Uterus (tissue), 4 donors: Measurements from ENCODE around the gene MYO9A. TPM values are rescaled to one million over a fixed set of nuclear protein-coding genes. Genes with fewer than 3 reads are reported as not detected.

ENCODE experiments used
- DNase-seq, 2 donors: peaks; one replicate each; pipeline ENCODE4 v3.0.0-alpha.2; 2019 to 2020
- H3K27ac ChIP-seq, 2 donors: fragments of 200-600 bp; sonication (generic); 1 replicate in 1 of 2; 2 replicates in 1 of 2; pipeline ENCODE4 v1.5.1; 2016 to 2018
- H3K27me3 ChIP-seq, 2 donors: fragments of 200-600 bp; sonication (generic); one replicate each; pipeline ENCODE4 v1.5.1; 2018 to 2019; ENCODE audit warnings: control low read depth in 1 of 2
- H3K36me3 ChIP-seq, 2 donors: fragments of 200-600 bp; sonication (generic); one replicate each; pipeline ENCODE4 v1.5.1; 2019; ENCODE audit warnings: control low read depth in 1 of 2
- H3K4me1 ChIP-seq, 2 donors: fragments of 200-600 bp; sonication (generic); one replicate each; pipeline ENCODE4 v1.5.1; 2018 to 2019; ENCODE audit warnings: control low read depth in 1 of 2
- H3K4me3 ChIP-seq, 2 donors: fragments of 200-600 bp; sonication (generic); 1 replicate in 1 of 2; 2 replicates in 1 of 2; pipeline ENCODE4 v1.5.1; 2018 to 2019; ENCODE audit warnings: mild to moderate bottlenecking in 1 of 2
- H3K9me3 ChIP-seq, 2 donors: fragments of 200-600 bp; sonication (generic); one replicate each; pipeline ENCODE4 v1.5.1; 2019; ENCODE audit warnings: control low read depth in 1 of 2
- CTCF ChIP-seq, 4 experiments: fragments of 200-600 bp in 2 of 4; fragments of 450-650 bp in 2 of 4; sonication (generic) in 2 of 4; IDR thresholded peaks; one replicate each; pipeline ENCODE4 v1.5.1; 2016 to 2019; ENCODE audit warnings: antibody characterized with exemption in 4 of 4, mild to moderate bottlenecking in 2 of 4, moderate library complexity in 1 of 4
- POLR2A ChIP-seq, 2 donors: fragments of 450-650 bp; IDR thresholded peaks; one replicate each; pipeline ENCODE4 v1.6.1; 2016; ENCODE audit warnings: antibody characterized with exemption in 2 of 2, mild to moderate bottlenecking in 1 of 2, moderate library complexity in 1 of 2
- intact Hi-C: fragments of 100-400 bp; cut with DNase I; formaldehyde crosslinking; loops from one replicate; pipeline ENCODE4 v1.15.1; 2023; ENCODE audit warnings: low total_unique reads
- total RNA-seq, 4 donors: library from RNA; depleted of rRNA in 3 of 4; stranded (reverse); fragments of >200 nt in 3 of 4; gene quantifications; one replicate each; pipeline versions ENCODE4 v1.1.0 to v1.2.4, GENCODE V29; 2014 to 2023
- donor health status: DM: yes; HTN: yes; CAD: no.

Gene MYO9A
- total RNA-seq, 4 donors from 2014 or later = 45.6 to 141 (median 90.0) TPM

- H3K9me3 ChIP-seq = no peaks in the 10 kb centered on the region
- H3K4me1 ChIP-seq = peaks cover 0 to 5% of the 10 kb centered on the region in 2 donors
- H3K4me3 ChIP-seq = no peak overlapping the region
- TF ChIP-seq CTCF (IDR thresholded peaks at IDR 0.05) = no peak
- TF ChIP-seq POLR2A (IDR thresholded peaks at IDR 0.05) = no peak
- intact Hi-C loops = no loop called here
- H3K27ac ChIP-seq = no peak overlapping the region
- no peak for DNase-seq
- no peaks in the 10 kb centered on the region for H3K36me3 ChIP-seq
- no peaks in the 10 kb centered on the region for H3K27me3 ChIP-seq
Measured at GRCh38 chr15:71973366-71973765, 144.6 kb downstream of the MYO9A start.

- H3K27ac ChIP-seq = no peak overlapping the region
- no peak overlapping the region for H3K4me3 ChIP-seq
- TF ChIP-seq POLR2A (IDR thresholded peaks at IDR 0.05) (no peak), CTCF (IDR thresholded peaks at IDR 0.05) (no peak)
- H3K9me3 ChIP-seq = no peaks in the 10 kb centered on the region
- no peak for DNase-seq
- H3K36me3 ChIP-seq = peaks cover 0 to 2% of the 10 kb centered on the region in 2 donors
- H3K27me3 ChIP-seq = no peaks in the 10 kb centered on the region
- H3K4me1 ChIP-seq = peaks cover 0 to 5% of the 10 kb centered on the region in 2 donors
- intact Hi-C loops = no loop called here
Measured at GRCh38 chr15:71971905-71972304, 146.0 kb downstream of the MYO9A start.

- no peak overlapping the region for H3K27ac ChIP-seq
Measured at GRCh38 chr15:71970435-71970834, 147.5 kb downstream of the MYO9A start.

GRCh38 chr15:71962537-71962936 lies 155.4 kb downstream of the MYO9A start:
- Histone ChIP-seq H3K36me3 (peaks cover 0 to 2% of the 10 kb centered on the region in 2 donors), H3K9me3 (no peaks in the 10 kb centered on the region), H3K4me3 (no peak overlapping the region), H3K4me1 (no peaks in the 10 kb centered on the region), H3K27me3 (no peaks in the 10 kb centered on the region), H3K27ac (no peak overlapping the region)
- no peak for TF ChIP-seq CTCF (IDR thresholded peaks at IDR 0.05)
- no peak for TF ChIP-seq POLR2A (IDR thresholded peaks at IDR 0.05)
- DNase-seq = no peak
- intact Hi-C loops = no loop called here

More at GRCh38 chr15:71970435-71970834, 147.5 kb downstream of the MYO9A start:
- TF ChIP-seq POLR2A (IDR thresholded peaks at IDR 0.05) (no peak), CTCF (IDR thresholded peaks at IDR 0.05) (no peak)
- no peak for DNase-seq
- intact Hi-C loops = no loop called here
- H3K36me3 ChIP-seq = peaks cover 0 to 2% of the 10 kb centered on the region in 2 donors
- no peaks in the 10 kb centered on the region for H3K9me3 ChIP-seq
- H3K4me1 ChIP-seq = peaks cover 0 to 5% of the 10 kb centered on the region in 2 donors
- no peak overlapping the region for H3K4me3 ChIP-seq
- no peaks in the 10 kb centered on the region for H3K27me3 ChIP-seq

GRCh38 chr15:71957026-71957425 lies 160.9 kb downstream of the MYO9A start:
- H3K36me3 ChIP-seq = no peaks in the 10 kb centered on the region
- H3K4me3 ChIP-seq = no peak overlapping the region
- DNase-seq = no peak
- no peak overlapping the region for H3K27ac ChIP-seq
- no peaks in the 10 kb centered on the region for H3K4me1 ChIP-seq
- H3K9me3 ChIP-seq = no peaks in the 10 kb centered on the region
- TF ChIP-seq CTCF (IDR thresholded peaks at IDR 0.05) = no peak
- TF ChIP-seq POLR2A (IDR thresholded peaks at IDR 0.05) = no peak
- no peaks in the 10 kb centered on the region for H3K27me3 ChIP-seq
- intact Hi-C loops = no loop called here
